Loucy (cell line): Measurements from ENCODE around the gene DCD.

Experiments
- EZH2phosphoT487 ChIP-seq: fragments of 200-600 bp; IDR thresholded peaks from 2 replicates; pipeline ENCODE4 v1.6.1; 2018; ENCODE audit warnings: antibody characterized with exemption, mild to moderate bottlenecking, moderate library complexity, borderline replicate concordance
- TF ChIP-seq, protein P1 (sequence below): fragments of 200-600 bp; sonication (generic); conservative IDR thresholded peaks from 2 replicates; pipeline ENCODE4 v1.5.1; 2014; ENCODE audit warnings: mild to moderate bottlenecking, antibody characterized with exemption, low read length

DNA sequence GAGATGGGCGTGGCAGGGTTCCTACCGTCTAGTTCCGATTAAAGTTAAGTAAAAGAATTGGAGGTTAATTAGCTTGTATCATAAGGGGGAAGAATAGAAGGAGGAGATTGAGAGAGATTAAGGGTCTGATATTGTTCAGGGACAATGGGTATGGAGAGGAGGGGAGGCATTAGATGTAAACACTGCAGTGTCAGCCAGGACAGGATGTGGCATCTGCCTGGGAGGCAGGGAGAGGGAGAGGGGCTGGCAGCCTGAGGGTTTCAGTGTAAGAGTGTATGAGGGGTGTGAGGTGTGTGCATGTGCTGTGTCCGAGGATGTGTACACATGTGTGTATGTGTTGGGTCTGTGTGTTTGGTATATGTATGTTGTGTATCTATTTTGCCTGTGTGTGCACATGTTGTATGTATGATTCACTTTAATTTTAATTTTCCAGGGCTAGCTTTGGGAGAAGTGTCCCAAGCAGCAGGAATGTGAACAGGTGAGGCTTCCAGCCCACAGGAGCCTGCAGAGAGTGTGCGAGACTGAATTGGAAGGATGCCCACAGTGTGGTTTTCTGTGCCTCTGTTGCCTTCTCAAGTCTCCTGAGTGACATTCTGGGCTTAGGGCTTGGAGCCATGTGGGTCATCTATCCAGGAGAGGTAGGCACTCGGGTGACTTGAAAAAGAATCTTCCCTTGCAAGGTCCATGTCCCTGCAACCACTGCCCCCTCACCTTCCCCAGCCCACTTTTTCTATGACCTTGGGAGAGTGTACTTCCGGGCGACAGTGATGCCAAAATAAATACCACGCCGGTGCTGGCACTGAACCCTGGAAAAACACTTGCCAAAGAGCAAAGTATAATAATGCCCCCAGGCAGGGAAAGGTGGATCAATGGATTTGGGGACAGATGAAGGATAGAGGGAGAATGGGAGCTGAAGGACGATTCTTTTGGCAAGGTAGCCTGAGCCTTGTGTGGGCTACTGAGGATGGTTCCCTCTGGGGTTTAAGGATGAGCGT, 36.8 kb upstream of the DCD start:
- TF ChIP-seq, protein P1, sequence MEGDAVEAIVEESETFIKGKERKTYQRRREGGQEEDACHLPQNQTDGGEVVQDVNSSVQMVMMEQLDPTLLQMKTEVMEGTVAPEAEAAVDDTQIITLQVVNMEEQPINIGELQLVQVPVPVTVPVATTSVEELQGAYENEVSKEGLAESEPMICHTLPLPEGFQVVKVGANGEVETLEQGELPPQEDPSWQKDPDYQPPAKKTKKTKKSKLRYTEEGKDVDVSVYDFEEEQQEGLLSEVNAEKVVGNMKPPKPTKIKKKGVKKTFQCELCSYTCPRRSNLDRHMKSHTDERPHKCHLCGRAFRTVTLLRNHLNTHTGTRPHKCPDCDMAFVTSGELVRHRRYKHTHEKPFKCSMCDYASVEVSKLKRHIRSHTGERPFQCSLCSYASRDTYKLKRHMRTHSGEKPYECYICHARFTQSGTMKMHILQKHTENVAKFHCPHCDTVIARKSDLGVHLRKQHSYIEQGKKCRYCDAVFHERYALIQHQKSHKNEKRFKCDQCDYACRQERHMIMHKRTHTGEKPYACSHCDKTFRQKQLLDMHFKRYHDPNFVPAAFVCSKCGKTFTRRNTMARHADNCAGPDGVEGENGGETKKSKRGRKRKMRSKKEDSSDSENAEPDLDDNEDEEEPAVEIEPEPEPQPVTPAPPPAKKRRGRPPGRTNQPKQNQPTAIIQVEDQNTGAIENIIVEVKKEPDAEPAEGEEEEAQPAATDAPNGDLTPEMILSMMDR, result no peak
- no peak for TF ChIP-seq EZH2phosphoT487
